Activated CD4-positive, alpha-beta memory T cell treated with anti-CD3 and anti-CD28 coated beads for 36 hours (primary cell): Measurements from ENCODE around the gene FBXL17. TPM values are rescaled to one million over a fixed set of nuclear protein-coding genes. Genes with fewer than 3 reads are reported as not detected.

ENCODE experiments used
- CTCF ChIA-PET: fragments of 350-600 bp; sonication (Branson Sonifier 250); formaldehyde crosslinking; loops from one replicate; lab custom pipeline; 2021; ENCODE audit warnings: antibody characterized with exemption, inconsistent platforms; lab: Charles Lee
- POLR2A ChIA-PET: fragments of 350-600 bp; sonication (Branson Sonifier 250); formaldehyde crosslinking; loops from one replicate; lab custom pipeline; 2021; ENCODE audit warnings: antibody characterized with exemption; lab: Charles Lee
- DNase-seq: peaks from one replicate; pipeline ENCODE4 v3.0.0-alpha.2; 2020
- H3K27ac Mint-ChIP-seq: one replicate; pipeline ENCODE4 v1.8.0; 2021; ENCODE audit warnings: mixed read lengths
- H3K27me3 Mint-ChIP-seq: one replicate; pipeline ENCODE4 v1.8.0; 2021; ENCODE audit warnings: mixed read lengths
- H3K36me3 Mint-ChIP-seq: one replicate; pipeline ENCODE4 v1.8.0; 2021; ENCODE audit warnings: mixed read lengths
- H3K4me1 Mint-ChIP-seq: one replicate; pipeline ENCODE4 v1.8.0; 2021; ENCODE audit warnings: low read depth, mixed read lengths
- H3K4me3 Mint-ChIP-seq: one replicate; pipeline ENCODE4 v1.8.0; 2021; ENCODE audit warnings: mild to moderate bottlenecking, mixed read lengths
- H3K9me3 Mint-ChIP-seq: one replicate; pipeline ENCODE4 v1.8.0; 2021; ENCODE audit warnings: mixed read lengths
- intact Hi-C: fragments of 100-400 bp; cut with micrococcal nuclease; formaldehyde crosslinking; loops from one replicate; pipeline ENCODE4 v1.15.1; 2023
- total RNA-seq, 2 experiments: library from RNA; stranded (reverse); gene quantifications; one replicate each; pipeline ENCODE4 v1.2.3, GENCODE V29; 2021

FBXL17 gene
- total RNA-seq, 2 experiments from 2014 or later, result 5.5 to 6.7 TPM

GRCh38 chr5:107863125-107863524 lies 518.8 kb downstream of the FBXL17 start:
- Mint-ChIP-seq H3K27ac (no peak overlapping the region), H3K4me3 (no peak overlapping the region), H3K4me1 (no peaks in the 10 kb centered on the region), H3K9me3 (no peaks in the 10 kb centered on the region), H3K36me3 (peaks cover 13% of the 10 kb centered on the region), H3K27me3 (no peaks in the 10 kb centered on the region)
- ChIA-PET CTCF (no interaction called here), POLR2A (no interaction called here)
- intact Hi-C loops, result no loop called here
- no peak for DNase-seq

- ChIA-PET POLR2A (no interaction called here), CTCF (no interaction called here)
- intact Hi-C loops, result no loop called here
- Mint-ChIP-seq H3K9me3 (no peaks in the 10 kb centered on the region), H3K4me1 (no peaks in the 10 kb centered on the region), H3K27me3 (no peaks in the 10 kb centered on the region), H3K4me3 (no peak overlapping the region), H3K27ac (no peak overlapping the region), H3K36me3 (peaks cover 11% of the 10 kb centered on the region)
- DNase-seq, result no peak
Measured at GRCh38 chr5:107861565-107861964, 520.3 kb downstream of the FBXL17 start.

GRCh38 chr5:107860044-107860443 lies 521.9 kb downstream of the FBXL17 start:
- ChIA-PET CTCF (no interaction called here), POLR2A (no interaction called here)
- Mint-ChIP-seq H3K9me3 (no peaks in the 10 kb centered on the region), H3K27ac (no peak overlapping the region), H3K4me3 (no peak overlapping the region), H3K27me3 (no peaks in the 10 kb centered on the region), H3K4me1 (no peaks in the 10 kb centered on the region), H3K36me3 (peaks cover 11% of the 10 kb centered on the region)
- DNase-seq, result no peak
- intact Hi-C loops, result no loop called here

DNA sequence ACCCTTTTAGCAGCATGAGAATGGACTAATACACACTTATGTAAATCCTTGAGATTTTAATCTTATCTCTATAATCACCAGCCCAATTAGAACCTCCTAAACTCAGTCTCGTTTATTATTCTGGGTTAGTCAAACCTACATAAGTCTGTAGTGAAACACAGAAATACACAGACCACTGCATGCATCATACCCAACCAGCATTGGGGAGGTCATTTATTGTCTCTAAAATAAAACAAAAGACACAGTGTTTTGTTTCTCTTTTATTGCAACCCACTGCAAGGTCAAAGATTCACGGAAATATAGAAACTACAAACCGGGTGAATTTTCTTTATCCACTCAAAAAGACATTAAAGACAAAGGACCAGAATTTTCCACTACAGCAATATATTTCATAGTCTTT lies 523.1 kb downstream of the FBXL17 start:
- no peak for DNase-seq
- ChIA-PET POLR2A (no interaction called here), CTCF (no interaction called here)
- intact Hi-C loops, result no loop called here
- Mint-ChIP-seq H3K27me3 (no peaks in the 10 kb centered on the region), H3K4me3 (no peak overlapping the region), H3K4me1 (no peaks in the 10 kb centered on the region), H3K27ac (no peak overlapping the region), H3K9me3 (no peaks in the 10 kb centered on the region), H3K36me3 (peaks cover 9% of the 10 kb centered on the region)

DNA sequence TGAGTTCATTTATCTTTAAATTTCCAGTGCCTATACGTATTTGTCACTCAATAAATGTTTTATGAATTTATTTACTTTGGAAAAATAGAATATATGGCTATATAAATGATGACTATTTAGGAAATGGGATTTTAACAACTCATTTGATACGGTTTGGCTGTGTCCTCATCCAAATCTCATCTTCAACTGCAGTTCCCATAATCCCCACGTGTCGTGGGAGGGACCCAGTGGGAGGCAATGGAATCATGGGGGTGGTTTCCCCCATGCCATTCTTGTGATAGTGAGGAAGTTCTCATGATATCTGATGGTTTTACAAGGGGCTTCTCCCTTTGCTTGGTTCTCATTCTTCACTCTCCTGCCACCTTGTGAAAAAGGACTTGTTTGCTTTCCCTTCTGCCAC lies 523.6 kb downstream of the FBXL17 start:
- intact Hi-C loops, result no loop called here
- H3K4me1 Mint-ChIP-seq, result no peaks in the 10 kb centered on the region
- H3K27me3 Mint-ChIP-seq, result no peaks in the 10 kb centered on the region
- peaks cover 9% of the 10 kb centered on the region for H3K36me3 Mint-ChIP-seq
- DNase-seq, result no peak
- no peaks in the 10 kb centered on the region for H3K9me3 Mint-ChIP-seq
- H3K4me3 Mint-ChIP-seq, result no peak overlapping the region
- ChIA-PET CTCF (no interaction called here), POLR2A (no interaction called here)
- no peak overlapping the region for H3K27ac Mint-ChIP-seq

- Mint-ChIP-seq H3K36me3 (peaks cover 9% of the 10 kb centered on the region), H3K4me3 (no peak overlapping the region), H3K27me3 (no peaks in the 10 kb centered on the region), H3K4me1 (no peaks in the 10 kb centered on the region), H3K27ac (no peak overlapping the region), H3K9me3 (no peaks in the 10 kb centered on the region)
- ChIA-PET CTCF (no interaction called here), POLR2A (no interaction called here)
- intact Hi-C loops, result no loop called here
- no peak for DNase-seq
Measured at GRCh38 chr5:107857785-107858184, 524.1 kb downstream of the FBXL17 start.

DNA sequence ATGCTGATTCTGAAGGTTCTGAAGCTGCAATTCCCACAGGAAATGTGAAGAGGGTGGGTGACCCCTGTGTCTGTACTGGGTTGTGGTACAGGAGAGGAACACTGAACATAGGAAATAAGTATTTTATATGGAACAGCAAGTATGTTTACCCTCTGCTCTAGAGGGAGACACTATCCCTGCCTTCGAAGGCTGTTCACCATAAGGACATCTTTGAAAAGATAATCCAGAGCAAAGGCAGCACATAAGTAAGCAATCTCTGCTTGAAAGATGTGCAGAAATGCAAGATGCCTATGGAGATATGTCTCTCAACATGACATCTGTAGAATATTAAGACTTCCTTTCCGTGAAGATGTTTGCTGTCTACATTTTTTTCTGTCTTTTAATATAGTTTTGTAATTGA lies 526.7 kb downstream of the FBXL17 start:
- Mint-ChIP-seq H3K4me1 (no peaks in the 10 kb centered on the region), H3K4me3 (no peak overlapping the region), H3K27ac (no peak overlapping the region), H3K36me3 (no peaks in the 10 kb centered on the region), H3K27me3 (no peaks in the 10 kb centered on the region), H3K9me3 (no peaks in the 10 kb centered on the region)
- DNase-seq, result no peak
- intact Hi-C loops, result no loop called here
- ChIA-PET POLR2A (no interaction called here), CTCF (no interaction called here)

GRCh38 chr5:107853696-107854095 lies 528.2 kb downstream of the FBXL17 start:
- no peaks in the 10 kb centered on the region for H3K4me1 Mint-ChIP-seq
- intact Hi-C loops, result no loop called here
- H3K4me3 Mint-ChIP-seq, result no peak overlapping the region
- no peak for DNase-seq
- no peaks in the 10 kb centered on the region for H3K27me3 Mint-ChIP-seq
- H3K36me3 Mint-ChIP-seq, result no peaks in the 10 kb centered on the region
- ChIA-PET CTCF (interaction anchor here (0.7 kb wide), 1 partner anchor 78 kb away, joined by 3 read pairs; no protein-coding TSS in a partner anchor), POLR2A (no interaction called here)
- no peak overlapping the region for H3K27ac Mint-ChIP-seq
- H3K9me3 Mint-ChIP-seq, result no peaks in the 10 kb centered on the region

GRCh38 chr5:107853031-107853430 lies 528.9 kb downstream of the FBXL17 start:
- ChIA-PET POLR2A (no interaction called here), CTCF (interaction anchor here (0.7 kb wide), 1 partner anchor 78 kb away, joined by 3 read pairs; no protein-coding TSS in a partner anchor)
- H3K4me1 Mint-ChIP-seq, result no peaks in the 10 kb centered on the region
- H3K9me3 Mint-ChIP-seq, result no peaks in the 10 kb centered on the region
- DNase-seq, result no peak
- no peaks in the 10 kb centered on the region for H3K36me3 Mint-ChIP-seq
- H3K27me3 Mint-ChIP-seq, result no peaks in the 10 kb centered on the region
- intact Hi-C loops, result no loop called here
- H3K27ac Mint-ChIP-seq, result no peak overlapping the region
- no peak overlapping the region for H3K4me3 Mint-ChIP-seq

GRCh38 chr5:107849118-107849517 lies 532.8 kb downstream of the FBXL17 start:
- intact Hi-C loops, result no loop called here
- no peak for DNase-seq
- H3K36me3 Mint-ChIP-seq, result no peaks in the 10 kb centered on the region
- H3K4me3 Mint-ChIP-seq, result no peak overlapping the region
- H3K9me3 Mint-ChIP-seq, result peaks cover 4% of the 10 kb centered on the region
- no peaks in the 10 kb centered on the region for H3K4me1 Mint-ChIP-seq
- H3K27me3 Mint-ChIP-seq, result peaks cover 4% of the 10 kb centered on the region
- H3K27ac Mint-ChIP-seq, result no peak overlapping the region
- ChIA-PET CTCF (no interaction called here), POLR2A (no interaction called here)

DNA sequence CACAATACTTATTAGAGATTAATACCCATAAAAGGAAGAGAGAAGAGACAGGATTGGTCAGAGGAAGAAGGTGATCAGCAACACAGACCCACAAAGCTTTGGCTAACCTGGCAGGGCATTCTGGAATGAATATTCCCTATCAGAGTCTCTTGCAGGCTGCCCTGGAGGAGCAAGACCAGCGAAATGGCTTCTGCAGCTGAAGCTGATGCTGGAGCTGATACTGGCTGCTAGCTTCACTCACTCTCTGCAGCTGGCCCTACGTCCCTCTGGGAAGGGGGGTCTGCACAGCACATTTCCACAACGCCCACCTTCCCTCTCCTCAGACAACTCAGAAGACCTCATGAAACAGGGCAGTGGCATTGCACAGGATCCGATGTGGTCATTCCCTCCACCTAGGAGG lies 541.3 kb downstream of the FBXL17 start:
- Mint-ChIP-seq H3K4me3 (no peak overlapping the region), H3K27me3 (peaks cover 13% of the 10 kb centered on the region), H3K36me3 (no peaks in the 10 kb centered on the region), H3K27ac (no peak overlapping the region), H3K4me1 (no peaks in the 10 kb centered on the region), H3K9me3 (no peaks in the 10 kb centered on the region)
- no peak for DNase-seq
- intact Hi-C loops, result no loop called here
- CTCF ChIA-PET, result no interaction called here
- POLR2A ChIA-PET, result no interaction called here

DNA sequence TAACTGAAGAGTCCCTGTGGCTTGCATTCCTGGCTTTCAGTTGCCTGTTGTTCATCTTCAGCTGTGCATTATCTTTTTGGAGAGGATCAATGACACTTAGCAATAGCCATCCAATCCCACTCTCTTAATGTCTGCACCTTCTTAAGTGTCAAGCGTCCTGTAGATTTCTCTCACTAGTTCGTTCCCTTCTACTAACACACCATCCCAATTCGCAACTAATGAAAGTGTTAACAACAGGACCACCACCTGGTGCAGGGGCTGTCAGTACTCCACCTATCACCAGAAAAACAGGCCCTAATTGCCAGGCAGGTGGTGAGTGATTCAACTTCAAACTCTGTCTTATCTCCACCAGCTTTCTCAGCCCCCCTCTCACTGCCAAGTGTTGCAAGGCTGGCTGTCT lies 541.7 kb downstream of the FBXL17 start:
- CTCF ChIA-PET, result no interaction called here
- H3K36me3 Mint-ChIP-seq, result no peaks in the 10 kb centered on the region

DNA sequence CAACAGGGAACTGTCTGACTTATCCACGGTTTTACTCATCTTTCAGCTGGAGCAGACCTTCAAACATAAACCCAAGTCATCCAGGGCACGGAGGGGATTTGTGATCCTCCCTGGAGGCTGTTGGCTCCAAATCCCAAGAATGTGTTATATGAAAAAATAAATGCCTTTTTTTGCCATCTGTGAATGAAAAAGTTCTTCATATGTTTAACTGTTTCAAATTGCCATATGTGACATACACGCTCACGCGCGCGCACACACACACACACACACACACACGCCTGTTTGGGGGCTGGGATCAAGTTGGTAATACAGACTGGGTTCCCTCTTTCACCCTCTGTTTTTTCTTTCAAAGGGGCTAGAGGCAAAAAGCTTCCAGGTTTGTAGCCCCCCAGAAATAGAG lies 546.8 kb downstream of the FBXL17 start:
- Mint-ChIP-seq H3K9me3 (no peaks in the 10 kb centered on the region), H3K4me1 (no peaks in the 10 kb centered on the region), H3K36me3 (no peaks in the 10 kb centered on the region), H3K4me3 (no peak overlapping the region), H3K27ac (no peak overlapping the region), H3K27me3 (peaks cover under 1% of the 10 kb centered on the region)
- ChIA-PET CTCF (no interaction called here), POLR2A (no interaction called here)
- intact Hi-C loops, result no loop called here
- DNase-seq, result no peak

More for the DNA sequence above, 541.7 kb downstream of the FBXL17 start:
- intact Hi-C loops, result no loop called here
- no peaks in the 10 kb centered on the region for H3K4me1 Mint-ChIP-seq
- peaks cover 13% of the 10 kb centered on the region for H3K27me3 Mint-ChIP-seq
- POLR2A ChIA-PET, result no interaction called here
- no peak for DNase-seq
- no peak overlapping the region for H3K27ac Mint-ChIP-seq
- H3K4me3 Mint-ChIP-seq, result no peak overlapping the region
- no peaks in the 10 kb centered on the region for H3K9me3 Mint-ChIP-seq
